HepG2 (cell line): ENCODE results near the gene HCFC1R1. TPM values are rescaled to one million over a fixed set of nuclear protein-coding genes. Genes with fewer than 3 reads are reported as not detected.

ENCODE experiments used
- ATF6 ChIP-seq: sonication (generic); formaldehyde crosslinking; conservative IDR thresholded peaks from 2 replicates; pipeline ENCODE4 v1.4.0; 2020; ENCODE audit warnings: missing genetic modification reagents
- BRD4 ChIP-seq: sonication (generic); formaldehyde crosslinking; IDR thresholded peaks from 2 replicates; pipeline ENCODE4 v1.4.0; 2020; ENCODE audit warnings: missing genetic modification reagents
- CENPBD1 ChIP-seq: sonication (generic); formaldehyde crosslinking; IDR thresholded peaks from 2 replicates; pipeline ENCODE4 v1.8.0; 2022; ENCODE audit warnings: missing genetic modification reagents, low read depth, mild to moderate bottlenecking, borderline replicate concordance
- HHEX ChIP-seq: IDR thresholded peaks from 2 replicates; pipeline ENCODE4 v1.6.1; 2016; ENCODE audit warnings: control low read depth
- KLF6 ChIP-seq: IDR thresholded peaks from 2 replicates; pipeline ENCODE4 v1.8.0; 2016; ENCODE audit warnings: missing biosample characterization, missing genetic modification reagents
- NFIC ChIP-seq: IDR thresholded peaks from 2 replicates; pipeline ENCODE4 v1.6.1; 2012; ENCODE audit warnings: mild to moderate bottlenecking, low read length, inconsistent platforms
- PHB2 ChIP-seq: fragments of 450-650 bp; IDR thresholded peaks from 2 replicates; pipeline ENCODE4 v1.6.1; 2018; ENCODE audit not compliant: partially characterized antibody
- RERE ChIP-seq: IDR thresholded peaks from 2 replicates; pipeline ENCODE4 v1.6.1; 2016; ENCODE audit warnings: low read depth, missing genetic modification reagents, missing compliant biosample characterization
- SKI ChIP-seq: fragments of 450-650 bp; IDR thresholded peaks from one replicate; pipeline ENCODE4 v1.6.1; 2018; ENCODE audit warnings: mild to moderate bottlenecking; ENCODE audit not compliant: partially characterized antibody
- ZFP37 ChIP-seq: sonication (generic); formaldehyde crosslinking; IDR thresholded peaks from 2 replicates; pipeline ENCODE4 v1.4.0; 2020; ENCODE audit warnings: missing genetic modification reagents, borderline replicate concordance
- ZNF180 ChIP-seq: sonication (generic); formaldehyde crosslinking; IDR thresholded peaks from 2 replicates; pipeline ENCODE4 v1.4.0; 2020; ENCODE audit warnings: low read depth, missing genetic modification reagents, borderline replicate concordance
- ZNF282 ChIP-seq: fragments of 450-650 bp; IDR thresholded peaks from 2 replicates; pipeline ENCODE4 v1.6.1; 2018; ENCODE audit not compliant: partially characterized antibody
- ZNF3 ChIP-seq: IDR thresholded peaks from 2 replicates; pipeline ENCODE4 v1.7.0; 2017; ENCODE audit warnings: inconsistent platforms
- ZNF367 ChIP-seq: sonication (generic); formaldehyde crosslinking; IDR thresholded peaks from 2 replicates; pipeline ENCODE4 v1.4.0; 2020; ENCODE audit warnings: missing genetic modification reagents, borderline replicate concordance
- ZNF496 ChIP-seq: sonication (generic); formaldehyde crosslinking; IDR thresholded peaks from 2 replicates; pipeline ENCODE4 v1.8.1; 2023; ENCODE audit warnings: mild to moderate bottlenecking, moderate library complexity, missing genetic modification reagents; ENCODE audit not compliant: insufficient replicate concordance
- ZNF589 ChIP-seq: sonication (generic); formaldehyde crosslinking; conservative IDR thresholded peaks from 2 replicates; pipeline ENCODE4 v1.8.0; 2022; ENCODE audit warnings: mild to moderate bottlenecking, moderate library complexity, missing genetic modification reagents
- ZNF660 ChIP-seq: sonication (generic); formaldehyde crosslinking; IDR thresholded peaks from 2 replicates; pipeline ENCODE4 v1.5.1; 2020; ENCODE audit warnings: mild to moderate bottlenecking, low read depth, missing genetic modification reagents, borderline replicate concordance
- ZNF670 ChIP-seq: sonication (generic); formaldehyde crosslinking; IDR thresholded peaks from 2 replicates; pipeline ENCODE4 v1.8.0; 2022; ENCODE audit warnings: mild to moderate bottlenecking, missing genetic modification reagents, borderline replicate concordance
- polyA plus RNA-seq, 8 experiments: library from polyadenylated mRNA; depleted of rRNA in 3 of 8; stranded (reverse) in 7 of 8; unstranded in 1 of 8; fragments of >200 nt; fragmentation: Illumina TruSeq in 4 of 8; extraction: Trizol in 4 of 8; gene quantifications; 2 replicates each; pipeline versions ENCODE4 v1.2.1 to v1.2.3, GENCODE V29; 2011 to 2016; ENCODE audit warnings: low read depth in 4 of 8, missing spikeins in 1 of 8, mixed read lengths in 1 of 8; ENCODE audit not compliant: insufficient read depth in 1 of 8
- total RNA-seq, 5 experiments: library from RNA; depleted of rRNA; stranded (reverse); fragments of >200 nt; fragmentation: Illumina TruSeq; extraction: Trizol; gene quantifications; 2 replicates each; pipeline ENCODE4 v1.2.3, GENCODE V29; 2016; ENCODE audit warnings: low read depth in 1 of 5

The HCFC1R1 gene
- total and polyA plus RNA-seq, 2 of the 13 experiments (the other 11 are each of a cell fraction or from before 2014, with no cell fraction given) = 13.8 to 16.1 TPM

- TF ChIP-seq KLF6 (CRISPR knock-in tag) = 0 out of 2 replicates have a peak, but pooled peaks have one; percentile 34
- no peak for TF ChIP-seq ZNF496
- TF ChIP-seq ZNF3 = no peak
- no peak for TF ChIP-seq RERE (CRISPR knock-in tag)
- TF ChIP-seq ZFP37 = no peak
- no peak for TF ChIP-seq ATF6
- no peak for TF ChIP-seq NFIC
- no peak; the same call in 1 of the 2 replicates for TF ChIP-seq ZNF589 (CRISPR knock-in tag)
- no peak for TF ChIP-seq ZNF367 (CRISPR knock-in tag)
- peak; percentile 88 for TF ChIP-seq BRD4 (CRISPR knock-in tag)
- no peak for TF ChIP-seq ZNF282
- TF ChIP-seq ZNF660 (CRISPR knock-in tag) = no peak
- peak; percentile 94; the same call in 1 of the 2 replicates for TF ChIP-seq ZNF670 (CRISPR knock-in tag)
- no peak for TF ChIP-seq HHEX (CRISPR knock-in tag)
- TF ChIP-seq ZNF180 (CRISPR knock-in tag) = no peak
- no peak for TF ChIP-seq PHB2
- no peak for TF ChIP-seq SKI
- no peak for TF ChIP-seq CENPBD1
Measured at GRCh38 chr16:2980227-2981176, 43.2 kb downstream of the HCFC1R1 start, which contains the start of gene PKMYT1 (continued).
